Measurements from ENCODE around the gene CPNE4. TPM values are rescaled to one million over a fixed set of nuclear protein-coding genes. Genes with fewer than 3 reads are reported as not detected.

CPNE4 gene
- total RNA-seq, 1 experiment from 2014 or later = 1.9 TPM

DNA sequence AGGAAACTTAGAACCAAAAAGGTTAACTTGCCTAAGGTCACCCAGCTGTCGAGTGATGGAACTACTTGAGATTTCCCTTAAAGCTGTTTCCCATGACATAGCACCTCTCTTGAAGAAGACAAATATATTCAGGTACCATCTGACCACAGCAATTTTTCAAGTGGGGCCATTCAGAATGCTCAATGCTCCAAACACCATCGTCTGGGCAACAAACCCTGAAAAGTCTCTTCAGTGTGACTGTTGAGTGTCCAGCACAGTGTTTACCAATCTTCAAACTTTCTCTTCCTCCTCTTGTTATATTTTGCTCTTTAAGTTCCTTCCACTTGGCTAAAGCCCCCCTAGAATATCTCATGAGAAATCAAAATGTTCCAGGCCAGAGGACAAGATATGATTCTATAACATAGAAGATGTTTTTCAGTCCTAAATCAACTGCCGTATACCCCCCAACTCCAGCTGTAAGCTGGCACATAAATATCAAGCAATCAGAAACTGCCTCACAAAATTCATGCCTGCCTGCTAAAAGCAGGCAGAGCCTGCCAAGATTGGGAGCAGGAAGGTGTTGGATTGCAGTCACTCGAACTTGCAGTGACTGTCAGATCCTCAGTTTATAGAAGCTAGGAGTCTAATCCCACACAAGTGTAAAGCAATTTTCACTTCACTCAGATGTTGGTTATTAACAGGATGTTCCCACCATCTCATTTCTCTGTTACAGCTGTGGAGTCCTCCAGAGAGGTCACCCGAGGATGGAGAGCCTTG lies 301.6 kb downstream of the CPNE4 start:
- Histone ChIP-seq H3T11ph (ENCODE audit: low read length) (no peak overlapping the region), H2BK120ac (ENCODE audit: low read depth, low read length, poor library complexity, severe bottlenecking) (no peak overlapping the region), H3K14ac (ENCODE audit: insufficient read depth, low read length) (no peak overlapping the region), H3K79me1 (ENCODE audit: insufficient read depth, low read depth, low read length, poor library complexity, severe bottlenecking) (no peaks in the 10 kb centered on the region), H3K27me3 (ENCODE audit: insufficient read depth, low read length) (no peaks in the 10 kb centered on the region), H2BK20ac (ENCODE audit: low read depth, low read length, poor library complexity, severe bottlenecking) (no peak overlapping the region), H2AFZ (ENCODE audit: low read length) (no peak overlapping the region), H3K4ac (ENCODE audit: low read depth, low read length) (no peak overlapping the region), H2AK5ac (ENCODE audit: insufficient read length, low read length) (no peak overlapping the region), H3K4me2 (ENCODE audit: insufficient read depth, insufficient read length, low read length) (no peak overlapping the region), H2BK15ac (ENCODE audit: low read depth, low read length) (no peak overlapping the region), H3K18ac (ENCODE audit: insufficient read length, low read depth, low read length) (no peak overlapping the region), H3K23ac (ENCODE audit: insufficient read length, low read depth, low read length) (no peak overlapping the region), H3K56ac (ENCODE audit: insufficient read length, low read depth, low read length) (no peak overlapping the region), H4K20me1 (ENCODE audit: control insufficient read depth, insufficient read depth, insufficient read length) (no peaks in the 10 kb centered on the region), H3K4me1 (ENCODE audit: insufficient read depth, low read length) (no peaks in the 10 kb centered on the region), H2BK12ac (ENCODE audit: insufficient read length, low read depth, low read length) (no peak overlapping the region), H3K79me2 (ENCODE audit: insufficient read depth, low read length) (no peaks in the 10 kb centered on the region), H3K23me2 (ENCODE audit: insufficient read length, low read depth, low read length, poor library complexity, severe bottlenecking) (no peaks in the 10 kb centered on the region), H2BK5ac (ENCODE audit: insufficient read length, low read length) (no peak overlapping the region), H3K9ac (ENCODE audit: extremely low read depth, insufficient read length, low read length) (no peak overlapping the region), H4K8ac (replicated peaks; ENCODE audit: insufficient read length, low read depth, low read length) (no peak overlapping the region), H4K5ac (ENCODE audit: insufficient read length, low read depth, low read length) (no peak overlapping the region), H3K9me3 (ENCODE audit: control insufficient read depth, low read depth, low read length) (no peaks in the 10 kb centered on the region), H3K27ac (ENCODE audit: insufficient read length, low read depth, low read length) (no peak overlapping the region), H4K91ac (ENCODE audit: insufficient read length, low read depth, low read length) (no peak overlapping the region)
- no peaks in the 10 kb centered on the region for H3K9me3 Mint-ChIP-seq
- H3K4me1 Mint-ChIP-seq = peaks cover 0 to 2% of the 10 kb centered on the region in 2 experiments; a peak in 2 of 4 replicates
- no peak overlapping the region for H3K27ac Mint-ChIP-seq
- TF ChIP-seq, protein P1, sequence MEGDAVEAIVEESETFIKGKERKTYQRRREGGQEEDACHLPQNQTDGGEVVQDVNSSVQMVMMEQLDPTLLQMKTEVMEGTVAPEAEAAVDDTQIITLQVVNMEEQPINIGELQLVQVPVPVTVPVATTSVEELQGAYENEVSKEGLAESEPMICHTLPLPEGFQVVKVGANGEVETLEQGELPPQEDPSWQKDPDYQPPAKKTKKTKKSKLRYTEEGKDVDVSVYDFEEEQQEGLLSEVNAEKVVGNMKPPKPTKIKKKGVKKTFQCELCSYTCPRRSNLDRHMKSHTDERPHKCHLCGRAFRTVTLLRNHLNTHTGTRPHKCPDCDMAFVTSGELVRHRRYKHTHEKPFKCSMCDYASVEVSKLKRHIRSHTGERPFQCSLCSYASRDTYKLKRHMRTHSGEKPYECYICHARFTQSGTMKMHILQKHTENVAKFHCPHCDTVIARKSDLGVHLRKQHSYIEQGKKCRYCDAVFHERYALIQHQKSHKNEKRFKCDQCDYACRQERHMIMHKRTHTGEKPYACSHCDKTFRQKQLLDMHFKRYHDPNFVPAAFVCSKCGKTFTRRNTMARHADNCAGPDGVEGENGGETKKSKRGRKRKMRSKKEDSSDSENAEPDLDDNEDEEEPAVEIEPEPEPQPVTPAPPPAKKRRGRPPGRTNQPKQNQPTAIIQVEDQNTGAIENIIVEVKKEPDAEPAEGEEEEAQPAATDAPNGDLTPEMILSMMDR (conservative IDR thresholded peaks at IDR 0.05) = no peak
- H3K4me3 Mint-ChIP-seq = no peak overlapping the region
- no peaks in the 10 kb centered on the region for H3K27me3 Mint-ChIP-seq (ENCODE audit: low read depth)
- no peaks in the 10 kb centered on the region for H3K36me3 Mint-ChIP-seq (ENCODE audit: insufficient read depth in 1 of 3, low read depth in 3 of 3)
- DNase-seq = no peak
- no CpG with 5 or more reads among the region's 5 CpGs for WGBS (ENCODE audit: extremely low coverage, insufficient read length, low lambda C conversion rate)
